ENCODE measurements around the gene TAOK3.

TAOK3 gene

DNA sequence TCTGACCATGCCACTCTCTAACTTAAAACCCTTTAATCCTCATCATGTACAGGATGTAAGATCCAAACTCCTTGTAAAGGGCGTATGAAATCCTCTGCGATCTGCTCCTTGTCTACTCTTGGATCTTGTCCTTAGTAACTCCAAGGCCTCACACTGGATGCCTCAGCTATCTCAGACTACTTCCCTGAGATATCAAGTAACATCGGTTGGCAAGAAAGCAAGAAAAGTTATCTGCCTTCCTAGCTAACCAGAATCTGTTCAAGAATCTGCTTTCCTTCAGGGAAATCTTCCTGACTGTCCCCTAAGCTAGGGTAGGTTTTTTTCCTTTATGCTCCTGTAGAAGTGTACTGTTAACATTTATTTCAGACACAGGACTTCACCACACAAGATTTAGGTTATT lies 82.6 kb downstream of the TAOK3 start:
- no peaks in the 10 kb centered on the region for H3K9me3 ChIP-seq (ENCODE audit: control insufficient read depth, insufficient read depth, low read length)
- TF ChIP-seq EZH2phosphoT487 (IDR thresholded peaks at IDR 0.05; ENCODE audit: borderline replicate concordance, low read length), result no peak
- TF ChIP-seq, protein P1, sequence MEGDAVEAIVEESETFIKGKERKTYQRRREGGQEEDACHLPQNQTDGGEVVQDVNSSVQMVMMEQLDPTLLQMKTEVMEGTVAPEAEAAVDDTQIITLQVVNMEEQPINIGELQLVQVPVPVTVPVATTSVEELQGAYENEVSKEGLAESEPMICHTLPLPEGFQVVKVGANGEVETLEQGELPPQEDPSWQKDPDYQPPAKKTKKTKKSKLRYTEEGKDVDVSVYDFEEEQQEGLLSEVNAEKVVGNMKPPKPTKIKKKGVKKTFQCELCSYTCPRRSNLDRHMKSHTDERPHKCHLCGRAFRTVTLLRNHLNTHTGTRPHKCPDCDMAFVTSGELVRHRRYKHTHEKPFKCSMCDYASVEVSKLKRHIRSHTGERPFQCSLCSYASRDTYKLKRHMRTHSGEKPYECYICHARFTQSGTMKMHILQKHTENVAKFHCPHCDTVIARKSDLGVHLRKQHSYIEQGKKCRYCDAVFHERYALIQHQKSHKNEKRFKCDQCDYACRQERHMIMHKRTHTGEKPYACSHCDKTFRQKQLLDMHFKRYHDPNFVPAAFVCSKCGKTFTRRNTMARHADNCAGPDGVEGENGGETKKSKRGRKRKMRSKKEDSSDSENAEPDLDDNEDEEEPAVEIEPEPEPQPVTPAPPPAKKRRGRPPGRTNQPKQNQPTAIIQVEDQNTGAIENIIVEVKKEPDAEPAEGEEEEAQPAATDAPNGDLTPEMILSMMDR (IDR thresholded peaks at IDR 0.05; ENCODE audit: low read depth, low read length, poor library complexity, severe bottlenecking), result no peak
- H3K9me2 ChIP-seq (replicated peaks; ENCODE audit: control insufficient read depth, low read length), result no peaks in the 10 kb centered on the region
- no peaks in the 10 kb centered on the region for H3K4me1 ChIP-seq (ENCODE audit: control insufficient read depth, low read length)
- H3K36me3 ChIP-seq (ENCODE audit: control insufficient read depth, low read length), result peaks cover 7% of the 10 kb centered on the region; the same call in 1 of the 2 replicates
- H4K20me1 ChIP-seq (ENCODE audit: control insufficient read depth, insufficient read depth, low read depth, low read length), result no peaks in the 10 kb centered on the region
- no peaks in the 10 kb centered on the region for H3F3A ChIP-seq (ENCODE audit: control insufficient read depth, insufficient read depth)
- peaks cover 30% of the 10 kb centered on the region for H3K79me2 ChIP-seq (ENCODE audit: control insufficient read depth, low read length)
- H3K4me3 ChIP-seq (ENCODE audit: low read length), result no peak overlapping the region
- no peak overlapping the region for H3K4me2 ChIP-seq (ENCODE audit: low read length)
- no peak overlapping the region for H3K27ac ChIP-seq (ENCODE audit: low read depth, low read length)
- no peaks in the 10 kb centered on the region for H3K27me3 ChIP-seq (ENCODE audit: control insufficient read depth, low read length)

- TF ChIP-seq, protein P1 (IDR thresholded peaks at IDR 0.05; ENCODE audit: low read depth, low read length, poor library complexity, severe bottlenecking), result no peak
- TF ChIP-seq EZH2phosphoT487 (IDR thresholded peaks at IDR 0.05; ENCODE audit: borderline replicate concordance, low read length), result no peak
- H3K36me3 ChIP-seq (ENCODE audit: control insufficient read depth, low read length), result peaks cover 7% of the 10 kb centered on the region; the same call in 1 of the 2 replicates
- no peaks in the 10 kb centered on the region for H3F3A ChIP-seq (ENCODE audit: control insufficient read depth, insufficient read depth)
- no peak overlapping the region for H3K4me3 ChIP-seq (ENCODE audit: low read length)
- H3K27me3 ChIP-seq (ENCODE audit: control insufficient read depth, low read length), result no peaks in the 10 kb centered on the region
- H3K79me2 ChIP-seq (ENCODE audit: control insufficient read depth, low read length), result peaks cover 32% of the 10 kb centered on the region
- no peak overlapping the region for H3K4me2 ChIP-seq (ENCODE audit: low read length)
- H3K27ac ChIP-seq (ENCODE audit: low read depth, low read length), result no peak overlapping the region
- H3K4me1 ChIP-seq (ENCODE audit: control insufficient read depth, low read length), result no peaks in the 10 kb centered on the region
- no peaks in the 10 kb centered on the region for H3K9me2 ChIP-seq (replicated peaks; ENCODE audit: control insufficient read depth, low read length)
- no peaks in the 10 kb centered on the region for H4K20me1 ChIP-seq (ENCODE audit: control insufficient read depth, insufficient read depth, low read depth, low read length)
- H3K9me3 ChIP-seq (ENCODE audit: control insufficient read depth, insufficient read depth, low read length), result no peaks in the 10 kb centered on the region
Observed at GRCh38 chr12:118288174-118288573, 84.5 kb downstream of the TAOK3 start.

DNA sequence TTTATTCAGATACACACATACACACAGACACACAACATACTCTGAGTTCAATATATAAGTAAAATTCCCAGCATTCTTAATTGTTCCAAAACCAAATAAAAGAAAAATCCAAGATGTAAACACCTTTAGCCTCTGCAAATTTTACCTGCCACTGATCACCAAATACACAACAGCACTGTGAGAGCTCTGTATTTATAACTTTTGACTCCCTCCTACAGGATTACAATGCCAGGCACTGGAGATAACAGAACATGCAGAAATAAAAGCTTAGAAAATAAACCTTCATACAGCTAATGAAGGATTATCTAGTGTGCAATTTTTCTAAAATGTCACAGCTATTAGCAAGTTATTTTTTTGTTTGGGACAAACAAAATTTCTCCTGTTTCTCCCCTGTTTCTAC lies 85.0 kb downstream of the TAOK3 start:
- H3K9me3 ChIP-seq (ENCODE audit: control insufficient read depth, insufficient read depth, low read length), result no peaks in the 10 kb centered on the region
- no peak for TF ChIP-seq EZH2phosphoT487 (IDR thresholded peaks at IDR 0.05; ENCODE audit: borderline replicate concordance, low read length)
- TF ChIP-seq, protein P1 (IDR thresholded peaks at IDR 0.05; ENCODE audit: low read depth, low read length, poor library complexity, severe bottlenecking), result no peak
- H3K27ac ChIP-seq (ENCODE audit: low read depth, low read length), result no peak overlapping the region
- no peaks in the 10 kb centered on the region for H4K20me1 ChIP-seq (ENCODE audit: control insufficient read depth, insufficient read depth, low read depth, low read length)
- H3F3A ChIP-seq (ENCODE audit: control insufficient read depth, insufficient read depth), result no peaks in the 10 kb centered on the region
- peaks cover 3% of the 10 kb centered on the region for H3K36me3 ChIP-seq (ENCODE audit: control insufficient read depth, low read length)
- H3K9me2 ChIP-seq (replicated peaks; ENCODE audit: control insufficient read depth, low read length), result no peaks in the 10 kb centered on the region
- H3K4me3 ChIP-seq (ENCODE audit: low read length), result no peak overlapping the region
- no peaks in the 10 kb centered on the region for H3K27me3 ChIP-seq (ENCODE audit: control insufficient read depth, low read length)
- peaks cover 32% of the 10 kb centered on the region for H3K79me2 ChIP-seq (ENCODE audit: control insufficient read depth, low read length)
- H3K4me1 ChIP-seq (ENCODE audit: control insufficient read depth, low read length), result no peaks in the 10 kb centered on the region
- H3K4me2 ChIP-seq (ENCODE audit: low read length), result no peak overlapping the region

Measured in DOHH2 (cell line).